Vagina (tissue), 2 donors: ENCODE measurements around the gene PRKCB.

ENCODE experiments used
- POLR2A ChIP-seq, 2 donors: fragments of 450-650 bp; IDR thresholded peaks; one replicate each; pipeline ENCODE4 v1.6.1; 2017; ENCODE audit warnings: antibody characterized with exemption in 2 of 2, mild to moderate bottlenecking in 2 of 2, moderate library complexity in 2 of 2
- POLR2AphosphoS5 ChIP-seq, 2 donors: sonication (generic); formaldehyde crosslinking; IDR thresholded peaks; one replicate each; pipeline ENCODE4 v1.9.0; 2017; ENCODE audit warnings: antibody characterized with exemption in 2 of 2, mild to moderate bottlenecking in 2 of 2, low read depth in 1 of 2; ENCODE audit not compliant: insufficient read depth in 1 of 2
- TF ChIP-seq, protein P1 (sequence below), 3 experiments: fragments of 450-650 bp in 2 of 3; fragments of 200-600 bp in 1 of 3; sonication (generic) in 1 of 3; IDR thresholded peaks; one replicate each; pipeline ENCODE4 v1.5.1; 2017 to 2019; ENCODE audit warnings: antibody characterized with exemption in 3 of 3, mild to moderate bottlenecking in 2 of 3, moderate library complexity in 2 of 3

- TF ChIP-seq, protein P1, sequence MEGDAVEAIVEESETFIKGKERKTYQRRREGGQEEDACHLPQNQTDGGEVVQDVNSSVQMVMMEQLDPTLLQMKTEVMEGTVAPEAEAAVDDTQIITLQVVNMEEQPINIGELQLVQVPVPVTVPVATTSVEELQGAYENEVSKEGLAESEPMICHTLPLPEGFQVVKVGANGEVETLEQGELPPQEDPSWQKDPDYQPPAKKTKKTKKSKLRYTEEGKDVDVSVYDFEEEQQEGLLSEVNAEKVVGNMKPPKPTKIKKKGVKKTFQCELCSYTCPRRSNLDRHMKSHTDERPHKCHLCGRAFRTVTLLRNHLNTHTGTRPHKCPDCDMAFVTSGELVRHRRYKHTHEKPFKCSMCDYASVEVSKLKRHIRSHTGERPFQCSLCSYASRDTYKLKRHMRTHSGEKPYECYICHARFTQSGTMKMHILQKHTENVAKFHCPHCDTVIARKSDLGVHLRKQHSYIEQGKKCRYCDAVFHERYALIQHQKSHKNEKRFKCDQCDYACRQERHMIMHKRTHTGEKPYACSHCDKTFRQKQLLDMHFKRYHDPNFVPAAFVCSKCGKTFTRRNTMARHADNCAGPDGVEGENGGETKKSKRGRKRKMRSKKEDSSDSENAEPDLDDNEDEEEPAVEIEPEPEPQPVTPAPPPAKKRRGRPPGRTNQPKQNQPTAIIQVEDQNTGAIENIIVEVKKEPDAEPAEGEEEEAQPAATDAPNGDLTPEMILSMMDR (IDR thresholded peaks at IDR 0.05) = no peak
- TF ChIP-seq POLR2AphosphoS5 (IDR thresholded peaks at IDR 0.05; ENCODE audit: insufficient read depth in 1 of 2, low read depth in 1 of 2) (no peak), POLR2A (IDR thresholded peaks at IDR 0.05) (no peak)
Measured at GRCh38 chr16:24075302-24075701, 239.5 kb downstream of the PRKCB start.
